ENCODE measurements around the gene ITLN1. TPM values are rescaled to one million over a fixed set of nuclear protein-coding genes. Genes with fewer than 3 reads are reported as not detected.
A peak's percentile ranks its signal among the peaks of the same experiment; 100 is the strongest.

ITLN1 gene
- total RNA-seq, 1 experiment from 2014 or later, result not detected

DNA sequence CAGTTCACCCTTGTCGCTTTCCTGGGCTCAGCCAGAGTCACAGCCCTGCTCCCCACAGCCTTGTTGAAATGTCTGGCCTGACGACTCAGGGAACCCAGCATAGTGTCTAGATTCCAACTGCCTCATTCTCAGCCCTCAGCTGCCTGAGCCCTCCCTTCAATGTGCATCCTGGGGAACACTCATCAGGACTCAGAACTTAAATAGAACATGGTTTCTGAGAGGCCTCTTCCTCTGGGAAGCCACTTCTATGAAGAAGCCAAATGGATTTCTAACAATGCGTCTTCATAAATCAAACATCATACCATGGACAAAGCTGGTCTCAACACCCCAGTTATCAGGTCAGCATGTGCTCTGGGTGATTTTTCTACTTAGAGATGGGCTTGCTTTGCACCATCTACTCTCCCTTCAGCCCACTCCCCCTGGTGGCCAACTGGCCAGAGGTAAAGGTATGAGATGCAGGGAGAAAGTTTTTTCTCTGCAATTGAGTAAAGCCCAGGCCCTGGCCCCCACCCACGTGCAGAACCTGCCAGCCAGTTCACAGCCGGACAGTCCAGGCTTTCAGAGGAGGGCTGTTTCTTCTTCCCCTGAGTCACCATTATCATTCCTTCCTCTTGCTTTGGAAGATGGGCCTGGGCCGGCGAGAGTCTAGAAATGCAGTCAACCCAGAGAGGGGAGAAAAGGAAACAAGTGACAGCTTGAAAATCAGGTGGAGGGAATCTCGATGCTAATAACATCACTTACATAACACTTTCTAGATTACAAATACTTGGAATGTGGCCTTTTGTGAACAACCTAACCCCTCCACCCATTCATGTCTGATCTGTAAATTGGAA lies 54.4 kb downstream of the ITLN1 start:
- DNase-seq, result peak; percentile 50 to 56

DNA sequence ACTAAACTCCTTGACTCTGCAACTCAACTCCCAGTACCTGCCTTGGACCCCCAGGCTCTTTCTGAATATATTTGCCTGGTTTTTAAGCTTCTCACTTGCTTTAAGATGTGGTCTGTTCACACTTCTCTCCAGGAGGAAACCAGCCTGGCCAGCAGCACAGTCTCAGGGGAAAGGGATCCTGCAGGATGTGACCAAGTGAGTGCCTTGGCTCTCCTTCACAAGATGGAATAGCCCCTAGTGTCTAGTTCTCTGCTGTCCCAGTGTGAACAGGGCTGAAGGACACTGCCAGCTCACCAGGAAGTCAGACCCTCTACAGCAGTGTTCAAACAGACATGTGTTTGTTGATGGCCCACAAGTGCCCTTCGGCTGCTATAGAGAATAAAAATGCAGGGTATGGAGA lies 55.2 kb downstream of the ITLN1 start:
- Histone ChIP-seq H3K36me3 (no peaks in the 10 kb centered on the region), H3K4me1 (no peaks in the 10 kb centered on the region), H3K4me3 (no peak overlapping the region), H3K27me3 (no peaks in the 10 kb centered on the region), H3K9me3 (replicated peaks) (no peaks in the 10 kb centered on the region), H3K27ac (no peak overlapping the region)
- no peak for DNase-seq

More for the DNA sequence above, 54.4 kb downstream of the ITLN1 start:
- Histone ChIP-seq H3K4me1 (no peaks in the 10 kb centered on the region), H3K27me3 (no peaks in the 10 kb centered on the region), H3K27ac (no peak overlapping the region), H3K36me3 (no peaks in the 10 kb centered on the region), H3K9me3 (replicated peaks) (no peaks in the 10 kb centered on the region), H3K4me3 (no peak overlapping the region)

DNA sequence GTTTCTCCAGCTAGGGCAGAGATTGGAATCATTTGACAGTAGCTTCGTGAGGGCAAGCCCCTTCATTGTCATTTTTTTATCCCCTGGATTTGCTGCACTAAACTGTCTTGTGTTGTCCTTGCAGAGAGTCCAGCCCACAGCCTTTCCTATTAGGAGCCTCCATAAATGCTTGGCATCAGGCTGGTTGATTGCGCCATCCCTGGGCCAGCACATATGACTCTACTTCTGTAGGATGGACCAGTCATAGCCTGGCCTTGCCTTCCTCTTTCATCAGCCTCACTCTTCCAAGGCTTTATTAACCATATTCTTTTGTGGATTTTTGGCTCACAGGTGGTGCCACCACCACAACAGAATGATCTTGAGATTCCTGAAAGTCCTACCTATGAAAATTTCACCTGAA lies 57.6 kb downstream of the ITLN1 start:
- Histone ChIP-seq H3K27ac (no peak overlapping the region), H3K4me3 (no peak overlapping the region)

DNA sequence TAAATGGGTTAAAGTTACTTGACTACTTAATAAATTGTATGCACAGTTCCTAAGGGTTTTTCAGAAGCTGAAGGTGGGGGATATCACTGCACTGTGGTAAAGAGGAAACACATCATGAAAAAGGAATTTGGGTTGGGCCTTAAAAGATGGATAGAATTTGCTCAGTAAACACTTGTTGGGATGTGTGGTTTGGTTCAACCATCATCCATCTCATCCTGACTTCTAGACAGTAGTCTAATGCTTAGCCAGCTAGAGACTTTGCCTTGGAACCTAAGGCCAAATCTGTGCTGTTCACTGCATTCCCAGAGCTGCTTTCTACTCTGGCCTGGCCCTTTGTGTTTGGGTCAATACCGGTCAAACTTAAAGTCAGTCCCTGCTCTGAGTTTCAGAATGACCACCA lies 58.4 kb downstream of the ITLN1 start:
- H3K27me3 ChIP-seq, result no peaks in the 10 kb centered on the region
- H3K27ac ChIP-seq, result no peak overlapping the region
- no peak overlapping the region for H3K4me3 ChIP-seq
- no peaks in the 10 kb centered on the region for H3K9me3 ChIP-seq (replicated peaks)
- H3K36me3 ChIP-seq, result no peaks in the 10 kb centered on the region
- H3K4me1 ChIP-seq, result no peaks in the 10 kb centered on the region
- DNase-seq, result no peak

More for the DNA sequence above, 57.6 kb downstream of the ITLN1 start:
- Histone ChIP-seq H3K9me3 (replicated peaks) (no peaks in the 10 kb centered on the region), H3K27me3 (no peaks in the 10 kb centered on the region), H3K4me1 (no peaks in the 10 kb centered on the region), H3K36me3 (no peaks in the 10 kb centered on the region)
- no peak for DNase-seq

Other genes with a start within 250 kb of the ITLN1 start
- not detected in 2 replicates for gene SLAMF1, start 238.1 kb downstream of the ITLN1 start, total RNA-seq (2014; rRNA removed; shearing (Covaris generic))
- gene CD48, start 173.4 kb downstream of the ITLN1 start, total RNA-seq (2014; rRNA removed; shearing (Covaris generic)), result not detected in 2 replicates
- gene SLAMF7, start 145.9 kb downstream of the ITLN1 start, total RNA-seq (2014; rRNA removed; shearing (Covaris generic)), result not detected in 2 replicates
- not detected in 2 replicates for gene LY9, start 89.0 kb downstream of the ITLN1 start, total RNA-seq (2014; rRNA removed; shearing (Covaris generic))
- gene CD244, start 22.3 kb downstream of the ITLN1 start, total RNA-seq (2014; rRNA removed; shearing (Covaris generic)), result not detected in 2 replicates
- not detected in 2 replicates for gene ITLN2, start 69.6 kb upstream of the ITLN1 start, total RNA-seq (2014; rRNA removed; shearing (Covaris generic))
- not detected in 2 replicates for gene F11R, start 136.0 kb upstream of the ITLN1 start, total RNA-seq (2014; rRNA removed; shearing (Covaris generic))
- not detected in 2 replicates for gene TSTD1, start 153.8 kb upstream of the ITLN1 start, total RNA-seq (2014; rRNA removed; shearing (Covaris generic))
- gene USF1, start 160.8 kb upstream of the ITLN1 start, total RNA-seq (2014; rRNA removed; shearing (Covaris generic)), result 65.6 and 66.4 TPM in 2 replicates
- gene ARHGAP30, start 184.7 kb upstream of the ITLN1 start, total RNA-seq (2014; rRNA removed; shearing (Covaris generic)), result 0.12 and 0.23 TPM in 2 replicates
- 0.04 TPM in 1 of 2 replicates, not detected in the other for gene NECTIN4, start 204.4 kb upstream of the ITLN1 start, total RNA-seq (2014; rRNA removed; shearing (Covaris generic))
- not detected in 2 replicates for gene KLHDC9, start 213.2 kb upstream of the ITLN1 start, total RNA-seq (2014; rRNA removed; shearing (Covaris generic))
- 78.2 and 78.5 TPM in 2 replicates for gene PFDN2, start 232.9 kb upstream of the ITLN1 start, total RNA-seq (2014; rRNA removed; shearing (Covaris generic))
- 12.8 and 17.2 TPM in 2 replicates for gene NIT1, start 232.9 kb upstream of the ITLN1 start, total RNA-seq (2014; rRNA removed; shearing (Covaris generic))
- 19.4 and 24.1 TPM in 2 replicates for gene DEDD, start 247.5 kb upstream of the ITLN1 start, total RNA-seq (2014; rRNA removed; shearing (Covaris generic))

Measured in SJCRH30 (cell line).